CD4-positive, alpha-beta T cell (primary cell): ENCODE results near the gene NCKAP1. TPM values are rescaled to one million over a fixed set of nuclear protein-coding genes. Genes with fewer than 3 reads are reported as not detected.

Experiments
- ATAC-seq: fragments of 200-7000 bp; cut with Tn5 transposase; one replicate; pipeline ENCODE4 v1.10.0; 2022; ENCODE audit warnings: mild to moderate bottlenecking; ENCODE audit not compliant: poor library complexity
- CTCF ChIA-PET: fragments of 350-600 bp; sonication (Branson Sonifier 250); formaldehyde crosslinking; loops from one replicate; lab custom pipeline; 2021; ENCODE audit warnings: antibody characterized with exemption, inconsistent platforms; lab: Charles Lee
- POLR2A ChIA-PET: fragments of 350-600 bp; sonication (Branson Sonifier 250); formaldehyde crosslinking; loops from one replicate; lab custom pipeline; 2021; ENCODE audit warnings: antibody characterized with exemption, inconsistent platforms; lab: Charles Lee
- DNase-seq, 14 experiments: peaks; one replicate each; pipeline ENCODE4 v3.0.0-alpha.2; 2013 to 2020; ENCODE audit warnings: mixed read lengths in 2 of 14
- H3K27ac ChIP-seq, 2 donors: one replicate each; pipeline versions ENCODE4 v1.5.1 to v1.7.0; 2013; ENCODE audit warnings: low read length in 2 of 2, low read depth in 1 of 2, mild to moderate bottlenecking in 1 of 2
- H3K27me3 ChIP-seq, 2 experiments: 1 replicate in 1 of 2; 2 replicates in 1 of 2; pipeline versions ENCODE4 v1.6.1 to v1.7.0; 2013; ENCODE audit warnings: low read length in 2 of 2, control low read depth in 1 of 2, mild to moderate bottlenecking in 1 of 2, moderate library complexity in 1 of 2; ENCODE audit not compliant: insufficient read depth in 2 of 2, control insufficient read depth in 1 of 2
- H3K36me3 ChIP-seq: one replicate; pipeline ENCODE4 v1.6.1; 2013; ENCODE audit warnings: low read length, control low read depth; ENCODE audit not compliant: insufficient read depth
- H3K4me1 ChIP-seq: one replicate; pipeline ENCODE4 v1.6.1; 2013; ENCODE audit warnings: low read length, control low read depth; ENCODE audit not compliant: insufficient read depth
- H3K4me3 ChIP-seq: one replicate; pipeline ENCODE4 v1.5.1; 2013; ENCODE audit warnings: mild to moderate bottlenecking, low read length, moderate library complexity
- H3K9me3 ChIP-seq, 2 experiments: 1 replicate in 1 of 2; 2 replicates in 1 of 2; pipeline versions ENCODE4 v1.6.1 to v1.7.0; 2013; ENCODE audit warnings: low read length in 2 of 2, mild to moderate bottlenecking in 2 of 2, control low read depth in 1 of 2, moderate library complexity in 1 of 2; ENCODE audit not compliant: control insufficient read depth in 1 of 2, insufficient read depth in 1 of 2
- H3K27ac Mint-ChIP-seq: one replicate; pipeline ENCODE4 v1.8.0; 2020; ENCODE audit warnings: mixed read lengths
- H3K27me3 Mint-ChIP-seq: one replicate; pipeline ENCODE4 v1.8.0; 2021; ENCODE audit warnings: mixed read lengths
- H3K36me3 Mint-ChIP-seq: one replicate; pipeline ENCODE4 v1.8.0; 2021; ENCODE audit warnings: low read depth, mixed read lengths
- H3K4me1 Mint-ChIP-seq: one replicate; pipeline ENCODE4 v1.8.0; 2021; ENCODE audit warnings: low read depth, mixed read lengths
- H3K4me3 Mint-ChIP-seq: one replicate; pipeline ENCODE4 v1.8.0; 2020; ENCODE audit warnings: mild to moderate bottlenecking, mixed read lengths
- H3K9me3 Mint-ChIP-seq: one replicate; pipeline ENCODE4 v1.8.0; 2020; ENCODE audit warnings: mixed read lengths
- CTCF ChIP-seq: fragments of 200-600 bp; IDR thresholded peaks from one replicate; pipeline ENCODE4 v1.8.0; 2022; ENCODE audit warnings: antibody characterized with exemption, mild to moderate bottlenecking
- intact Hi-C, 2 experiments: fragments of 100-400 bp; cut with DNase I in 1 of 2; cut with micrococcal nuclease in 1 of 2; formaldehyde crosslinking; loops; one replicate each; pipeline versions ENCODE4 v1.15.1 to v1.9.0; 2023 to 2025; cut with DNase I, micrococcal nuclease
- total RNA-seq, 174 experiments: library from RNA in 2 of 174; stranded (reverse) in 2 of 174; gene quantifications; one replicate each; pipeline ENCODE4 v1.2.3 and lab custom pipeline; 2021 to 2026

Gene NCKAP1
- total RNA-seq, 2 experiments from 2014 or later = 2.4 to 2.5 TPM

- intact Hi-C loops = no loop called here
- H3K4me1 ChIP-seq = no peaks in the 10 kb centered on the region
- ATAC-seq (no peak), DNase-seq (no peak)
- no peaks in the 10 kb centered on the region for H3K4me1 Mint-ChIP-seq
- no peaks in the 10 kb centered on the region for H3K9me3 Mint-ChIP-seq
- no peaks in the 10 kb centered on the region for H3K36me3 ChIP-seq
- no peak overlapping the region for H3K27ac ChIP-seq
- no peak overlapping the region for H3K4me3 Mint-ChIP-seq
- POLR2A ChIA-PET = no interaction called here
- no peak for TF ChIP-seq CTCF
- CTCF ChIA-PET = no interaction called here
- H3K9me3 ChIP-seq = peaks cover 0 to 4% of the 10 kb centered on the region in 2 experiments
- H3K36me3 Mint-ChIP-seq = no peaks in the 10 kb centered on the region
- H3K27me3 ChIP-seq = no peaks in the 10 kb centered on the region
- H3K27ac Mint-ChIP-seq = no peak overlapping the region
- H3K4me3 ChIP-seq = no peak overlapping the region
- no peaks in the 10 kb centered on the region for H3K27me3 Mint-ChIP-seq
Observed at GRCh38 chr2:182890773-182891378, 147.4 kb downstream of the NCKAP1 start.

DNA sequence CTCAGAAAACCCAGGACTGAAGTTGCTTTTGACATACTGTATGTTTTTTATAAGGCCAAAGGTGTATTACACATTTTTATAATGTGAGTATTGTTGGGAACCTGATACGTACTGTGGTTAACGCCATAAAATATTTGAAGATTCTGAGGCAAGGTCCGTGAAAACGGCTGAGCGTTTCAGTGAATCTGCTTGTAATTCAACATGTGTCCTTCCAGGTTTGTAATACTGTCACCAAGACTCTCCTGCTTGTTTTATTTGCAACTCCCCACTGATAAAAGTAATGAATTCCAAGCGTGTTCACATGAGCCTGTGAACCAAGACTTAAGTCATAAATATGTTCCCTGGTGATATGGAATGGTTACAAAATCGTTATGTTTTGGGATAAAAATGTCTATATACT, 148.0 kb downstream of the NCKAP1 start:
- H3K36me3 ChIP-seq = no peaks in the 10 kb centered on the region

DNA sequence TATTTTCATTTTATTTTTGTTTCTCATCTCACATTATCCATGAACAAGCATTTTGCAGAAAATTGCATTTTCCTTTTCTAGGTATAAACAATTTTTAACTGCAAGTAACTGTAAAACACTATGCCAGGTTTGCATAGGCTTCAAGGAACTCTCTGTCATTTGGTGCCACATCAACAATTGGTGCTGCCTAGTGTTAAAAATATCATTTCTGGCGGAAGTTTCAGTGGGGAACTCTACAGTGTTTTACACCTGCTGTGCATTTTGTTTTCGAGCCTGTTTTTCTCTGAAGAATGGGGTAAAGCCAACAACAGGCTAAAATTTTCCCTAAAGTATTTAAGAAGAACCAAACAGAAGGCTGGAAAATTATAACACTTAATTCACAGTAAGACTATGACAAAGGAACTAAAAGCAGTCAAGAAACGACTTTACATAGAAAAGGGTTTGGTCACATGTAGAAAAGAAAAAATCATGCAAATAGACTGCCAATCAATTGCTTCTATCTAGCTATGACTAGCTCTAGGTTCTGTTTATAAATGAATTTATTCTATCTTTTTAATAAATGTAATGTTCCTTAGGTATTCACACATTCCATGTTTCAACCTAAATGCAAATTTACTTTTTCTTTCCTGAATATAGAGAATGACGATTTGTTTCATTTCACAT, 150.4 kb downstream of the NCKAP1 start:
- no peak for ATAC-seq
- H3K27ac Mint-ChIP-seq = no peak overlapping the region
- no peaks in the 10 kb centered on the region for H3K9me3 Mint-ChIP-seq

More for the DNA sequence above, 148.0 kb downstream of the NCKAP1 start:
- CTCF ChIA-PET = no interaction called here
- Histone ChIP-seq H3K27ac (no peak overlapping the region), H3K4me1 (no peaks in the 10 kb centered on the region), H3K4me3 (no peak overlapping the region), H3K27me3 (no peaks in the 10 kb centered on the region), H3K9me3 (peaks cover 0 to 4% of the 10 kb centered on the region in 2 experiments)
- Mint-ChIP-seq H3K4me3 (no peak overlapping the region), H3K27ac (no peak overlapping the region), H3K4me1 (no peaks in the 10 kb centered on the region), H3K36me3 (no peaks in the 10 kb centered on the region), H3K27me3 (no peaks in the 10 kb centered on the region), H3K9me3 (no peaks in the 10 kb centered on the region)
- TF ChIP-seq CTCF = no peak
- DNase-seq (no peak), ATAC-seq (no peak)
- intact Hi-C loops = no loop called here
- POLR2A ChIA-PET = no interaction called here

More for the DNA sequence above, 150.4 kb downstream of the NCKAP1 start:
- ChIA-PET CTCF (interaction anchor here (0.6 kb wide), 1 partner anchor 1327 kb away, joined by 4 read pairs; no protein-coding TSS in a partner anchor), POLR2A (no interaction called here)
- intact Hi-C loops = no loop called here
- H3K36me3 ChIP-seq = no peaks in the 10 kb centered on the region
- TF ChIP-seq CTCF = no peak
- H3K4me1 ChIP-seq = no peaks in the 10 kb centered on the region
- no peak overlapping the region for H3K4me3 ChIP-seq
- H3K27ac ChIP-seq = no peak overlapping the region
- no peak overlapping the region for H3K4me3 Mint-ChIP-seq
- no peaks in the 10 kb centered on the region for H3K27me3 ChIP-seq
- H3K27me3 Mint-ChIP-seq = no peaks in the 10 kb centered on the region
- no peaks in the 10 kb centered on the region for H3K36me3 Mint-ChIP-seq
- DNase-seq = no peak
- H3K4me1 Mint-ChIP-seq = no peaks in the 10 kb centered on the region
- H3K9me3 ChIP-seq = no peaks in the 10 kb centered on the region
